ENCODE data around the gene CLOCK.

Gene CLOCK

DNA sequence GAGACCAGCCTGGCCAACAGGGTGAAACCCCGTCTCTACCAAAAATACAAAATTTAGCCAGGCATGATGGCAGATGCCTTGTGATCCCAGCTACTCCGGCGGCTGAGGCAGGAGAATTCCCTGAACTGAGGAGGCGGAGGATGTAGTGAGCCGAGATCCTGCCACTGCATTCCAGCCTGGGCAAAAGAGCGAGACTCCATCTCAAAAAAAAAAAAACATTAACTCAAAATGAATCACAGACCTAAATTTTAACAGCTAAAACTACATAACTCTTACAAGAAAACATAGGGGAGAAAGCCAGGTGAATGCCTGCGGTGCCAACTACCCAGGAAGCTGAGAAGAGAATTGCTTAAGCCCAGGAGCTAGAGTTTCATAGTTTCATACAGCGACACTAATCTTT is 96.1 kb downstream of the CLOCK start:
- Histone ChIP-seq H3K9me2 (replicated peaks; ENCODE audit: insufficient read depth, low read length) (no peaks in the 10 kb centered on the region), H4K20me1 (ENCODE audit: low read depth, low read length) (no peaks in the 10 kb centered on the region), H3K79me2 (ENCODE audit: insufficient read depth, low read length) (no peaks in the 10 kb centered on the region), H2AFZ (ENCODE audit: low read depth, low read length, severe bottlenecking) (no peak overlapping the region), H3K27ac (ENCODE audit: low read depth, low read length) (no peak overlapping the region), H3K9ac (ENCODE audit: low read length) (no peak overlapping the region), H3K36me3 (ENCODE audit: low read length) (no peaks in the 10 kb centered on the region), H3K4me3 (ENCODE audit: insufficient read depth, low read length, poor library complexity, severe bottlenecking) (no peak overlapping the region), H3F3A (ENCODE audit: insufficient read depth) (no peaks in the 10 kb centered on the region), H3K4me2 (ENCODE audit: low read depth, low read length, poor library complexity, severe bottlenecking) (no peak overlapping the region), H3K27me3 (ENCODE audit: low read length) (no peaks in the 10 kb centered on the region), H3K9me3 (ENCODE audit: insufficient read depth, low read length) (no peaks in the 10 kb centered on the region)
- TF ChIP-seq EZH2phosphoT487 (conservative IDR thresholded peaks at IDR 0.05; ENCODE audit: low read length), result no peak
- TF ChIP-seq CTCF (IDR thresholded peaks at IDR 0.05; ENCODE audit: insufficient read depth, low read length, poor library complexity, severe bottlenecking), result no peak

- no peaks in the 10 kb centered on the region for H3K36me3 ChIP-seq (ENCODE audit: low read length)
- H3K27me3 ChIP-seq (ENCODE audit: low read length), result no peaks in the 10 kb centered on the region
- TF ChIP-seq CTCF (IDR thresholded peaks at IDR 0.05; ENCODE audit: insufficient read depth, low read length, poor library complexity, severe bottlenecking), result no peak
- no peak for TF ChIP-seq EZH2phosphoT487 (conservative IDR thresholded peaks at IDR 0.05; ENCODE audit: low read length)
These were observed 98.9 kb downstream of the CLOCK start for GRCh38 chr4:55447831-55448230.

GRCh38 chr4:55447108-55447708 is 99.5 kb downstream of the CLOCK start:
- Histone ChIP-seq H3K9ac (ENCODE audit: low read length) (no peak overlapping the region), H2AFZ (ENCODE audit: low read depth, low read length, severe bottlenecking) (no peak overlapping the region), H3K4me3 (ENCODE audit: insufficient read depth, low read length, poor library complexity, severe bottlenecking) (no peak overlapping the region), H3K4me2 (ENCODE audit: low read depth, low read length, poor library complexity, severe bottlenecking) (no peak overlapping the region), H3F3A (ENCODE audit: insufficient read depth) (no peaks in the 10 kb centered on the region), H3K36me3 (ENCODE audit: low read length) (no peaks in the 10 kb centered on the region), H3K79me2 (ENCODE audit: insufficient read depth, low read length) (no peaks in the 10 kb centered on the region), H3K27ac (ENCODE audit: low read depth, low read length) (no peak overlapping the region), H3K27me3 (ENCODE audit: low read length) (no peaks in the 10 kb centered on the region), H4K20me1 (ENCODE audit: low read depth, low read length) (no peaks in the 10 kb centered on the region), H3K9me2 (replicated peaks; ENCODE audit: insufficient read depth, low read length) (no peaks in the 10 kb centered on the region), H3K9me3 (ENCODE audit: insufficient read depth, low read length) (no peaks in the 10 kb centered on the region)
- TF ChIP-seq CTCF (IDR thresholded peaks at IDR 0.05; ENCODE audit: insufficient read depth, low read length, poor library complexity, severe bottlenecking) (no peak), EZH2phosphoT487 (conservative IDR thresholded peaks at IDR 0.05; ENCODE audit: low read length) (no peak)

More at GRCh38 chr4:55447831-55448230, 98.9 kb downstream of the CLOCK start:
- Histone ChIP-seq H3F3A (ENCODE audit: insufficient read depth) (no peaks in the 10 kb centered on the region), H3K9me2 (replicated peaks; ENCODE audit: insufficient read depth, low read length) (no peaks in the 10 kb centered on the region), H3K9me3 (ENCODE audit: insufficient read depth, low read length) (no peaks in the 10 kb centered on the region), H4K20me1 (ENCODE audit: low read depth, low read length) (no peaks in the 10 kb centered on the region), H3K9ac (ENCODE audit: low read length) (no peak overlapping the region), H2AFZ (ENCODE audit: low read depth, low read length, severe bottlenecking) (no peak overlapping the region), H3K4me3 (ENCODE audit: insufficient read depth, low read length, poor library complexity, severe bottlenecking) (no peak overlapping the region), H3K79me2 (ENCODE audit: insufficient read depth, low read length) (no peaks in the 10 kb centered on the region), H3K4me2 (ENCODE audit: low read depth, low read length, poor library complexity, severe bottlenecking) (no peak overlapping the region), H3K27ac (ENCODE audit: low read depth, low read length) (no peak overlapping the region)
